VCaP (cell line): ENCODE results near the gene PACRG.
A peak's percentile ranks its signal among the peaks of the same experiment; 100 is the strongest.

Experiments
- H3K27ac ChIP-seq: fragments of 450-650 bp; 2 replicates; pipeline ENCODE4 v1.5.1; 2017
- TF ChIP-seq, protein P1 (sequence below): fragments of 450-650 bp; conservative IDR thresholded peaks from 2 replicates; pipeline ENCODE4 v1.5.1; 2017; ENCODE audit warnings: mild to moderate bottlenecking, moderate library complexity

PACRG gene

DNA sequence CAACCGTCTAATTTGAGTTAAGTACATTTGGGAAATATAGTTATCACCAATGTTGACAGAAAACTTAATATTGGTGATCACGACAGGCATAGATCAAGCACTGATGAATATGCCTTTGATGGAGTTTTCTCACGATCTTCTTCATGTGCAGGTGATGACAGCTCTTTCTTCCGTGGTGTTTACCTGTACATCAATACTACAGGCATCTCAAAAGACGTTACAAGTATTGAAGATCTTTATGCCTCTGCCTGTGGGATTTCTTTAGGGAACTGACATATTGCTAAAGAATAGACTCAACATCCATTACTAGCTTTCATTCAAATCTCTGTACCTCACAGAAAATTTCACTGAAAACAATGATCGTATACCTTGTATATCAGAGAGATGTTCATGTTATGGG lies 178.7 kb downstream of the PACRG start:
- H3K27ac ChIP-seq: no peak overlapping the region
- TF ChIP-seq, protein P1, sequence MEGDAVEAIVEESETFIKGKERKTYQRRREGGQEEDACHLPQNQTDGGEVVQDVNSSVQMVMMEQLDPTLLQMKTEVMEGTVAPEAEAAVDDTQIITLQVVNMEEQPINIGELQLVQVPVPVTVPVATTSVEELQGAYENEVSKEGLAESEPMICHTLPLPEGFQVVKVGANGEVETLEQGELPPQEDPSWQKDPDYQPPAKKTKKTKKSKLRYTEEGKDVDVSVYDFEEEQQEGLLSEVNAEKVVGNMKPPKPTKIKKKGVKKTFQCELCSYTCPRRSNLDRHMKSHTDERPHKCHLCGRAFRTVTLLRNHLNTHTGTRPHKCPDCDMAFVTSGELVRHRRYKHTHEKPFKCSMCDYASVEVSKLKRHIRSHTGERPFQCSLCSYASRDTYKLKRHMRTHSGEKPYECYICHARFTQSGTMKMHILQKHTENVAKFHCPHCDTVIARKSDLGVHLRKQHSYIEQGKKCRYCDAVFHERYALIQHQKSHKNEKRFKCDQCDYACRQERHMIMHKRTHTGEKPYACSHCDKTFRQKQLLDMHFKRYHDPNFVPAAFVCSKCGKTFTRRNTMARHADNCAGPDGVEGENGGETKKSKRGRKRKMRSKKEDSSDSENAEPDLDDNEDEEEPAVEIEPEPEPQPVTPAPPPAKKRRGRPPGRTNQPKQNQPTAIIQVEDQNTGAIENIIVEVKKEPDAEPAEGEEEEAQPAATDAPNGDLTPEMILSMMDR: no peak

DNA sequence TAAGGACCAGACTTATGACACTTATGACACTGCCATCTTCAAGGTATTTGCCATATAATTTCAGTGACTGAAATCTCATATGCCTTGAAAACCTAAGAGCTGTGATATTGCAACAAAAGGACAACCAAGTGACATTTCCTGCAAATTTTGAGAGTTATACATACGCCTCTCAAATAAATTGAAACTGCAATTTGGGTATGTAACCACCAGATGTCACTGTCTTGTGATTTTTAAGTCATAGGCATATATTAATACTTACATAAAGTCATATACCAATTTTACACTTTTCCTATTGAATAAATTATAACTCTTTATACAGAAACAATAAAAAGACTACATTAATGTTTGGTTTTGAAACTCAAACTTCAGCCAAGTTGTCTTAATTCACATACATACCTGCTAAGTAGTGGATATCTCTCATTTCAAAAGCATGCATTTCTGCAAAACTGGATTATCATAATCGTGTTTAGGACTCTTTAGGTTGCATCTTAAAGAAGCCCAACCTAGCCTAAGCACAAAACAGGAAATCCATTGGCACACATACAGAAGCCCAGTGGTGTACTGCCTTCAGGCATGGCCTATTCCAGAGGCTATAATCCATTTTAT lies 180.2 kb downstream of the PACRG start:
- TF ChIP-seq, protein P1: peak; percentile 60
- no peak overlapping the region for H3K27ac ChIP-seq

DNA sequence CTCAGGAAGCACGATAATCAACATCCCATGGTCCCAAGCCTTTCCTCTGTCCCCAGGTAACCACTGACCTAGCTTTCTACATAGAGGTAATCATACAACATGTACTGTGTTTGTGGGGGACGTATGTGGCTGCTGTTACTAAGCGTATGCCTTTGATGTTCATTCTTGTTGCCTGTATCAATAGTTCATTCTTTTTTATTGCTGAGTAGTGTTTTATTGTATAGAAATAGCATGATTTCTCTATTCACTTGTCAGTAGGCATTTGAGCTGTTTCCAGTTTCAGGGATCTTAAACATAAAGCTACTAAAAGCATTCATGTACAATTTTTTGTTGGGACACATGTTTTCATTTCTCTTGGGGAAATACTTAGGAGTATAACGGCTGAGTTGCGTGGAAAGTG lies 185.4 kb downstream of the PACRG start:
- TF ChIP-seq, protein P1: no peak
- no peak overlapping the region for H3K27ac ChIP-seq

DNA sequence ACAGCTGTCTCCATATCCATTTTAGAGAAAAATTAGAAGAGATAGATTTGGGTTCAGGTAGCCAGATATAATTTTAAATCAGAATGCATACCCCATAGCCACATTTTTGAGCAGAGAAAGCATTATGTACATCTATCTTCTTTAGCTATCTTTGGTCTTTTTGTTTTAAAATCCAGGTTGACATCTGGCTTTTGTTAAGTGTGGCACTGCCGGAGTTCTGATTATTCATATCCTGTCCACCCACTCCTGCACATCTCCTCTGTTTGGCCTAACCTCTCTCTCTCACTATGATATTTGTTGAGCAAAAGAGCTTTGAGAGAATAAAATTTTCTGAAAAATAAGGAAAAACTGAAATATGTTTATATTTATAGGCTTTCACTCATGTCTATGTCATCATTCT lies 189.7 kb downstream of the PACRG start:
- TF ChIP-seq, protein P1: no peak

DNA sequence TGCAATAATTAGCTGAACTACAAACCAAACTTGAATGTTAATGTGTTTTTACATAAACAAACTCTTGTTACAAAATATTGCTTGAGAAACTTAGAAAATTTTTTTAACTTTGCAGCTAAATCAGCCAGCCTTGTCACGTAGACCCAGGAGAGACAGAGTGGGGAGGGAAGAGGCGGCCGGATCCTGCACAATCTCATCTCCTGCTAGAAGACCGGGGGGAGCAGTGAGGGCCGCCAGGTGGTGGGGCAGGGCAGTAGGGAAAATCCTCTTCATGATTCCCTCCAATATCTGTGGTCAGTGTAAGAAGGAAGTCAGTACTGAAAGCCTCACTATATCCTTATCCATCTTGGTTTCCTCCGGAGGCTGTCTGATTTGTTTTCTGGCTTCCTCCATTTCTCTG lies 193.3 kb downstream of the PACRG start:
- TF ChIP-seq, protein P1: no peak
- no peak overlapping the region for H3K27ac ChIP-seq

More for the DNA sequence above, 189.7 kb downstream of the PACRG start:
- H3K27ac ChIP-seq: no peak overlapping the region

DNA sequence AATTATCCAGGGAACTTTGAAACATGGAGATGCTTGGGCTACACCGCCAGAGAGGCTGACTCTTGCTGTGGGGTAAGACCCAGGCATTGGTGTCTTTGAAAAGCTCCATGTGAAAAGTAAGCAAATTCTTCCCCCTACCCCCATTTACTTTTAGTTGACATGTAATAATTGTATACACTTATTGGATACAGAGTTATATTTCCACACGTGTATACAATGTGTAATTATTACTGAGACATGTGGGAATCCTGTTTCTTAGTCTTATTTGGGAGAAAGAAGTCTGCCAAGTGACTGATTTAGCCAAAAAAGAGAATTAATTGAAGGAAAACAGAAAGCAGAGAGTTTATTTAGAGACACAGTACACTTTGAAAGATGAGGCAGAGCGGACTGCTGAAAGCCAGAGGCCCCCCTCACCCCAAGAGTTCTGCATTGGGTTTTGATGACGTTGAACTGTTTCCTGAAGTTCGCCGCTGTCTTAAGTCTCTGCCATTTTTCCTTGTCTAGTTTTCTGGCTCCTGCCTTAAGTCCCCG lies 193.8 kb downstream of the PACRG start:
- no peak overlapping the region for H3K27ac ChIP-seq
- TF ChIP-seq, protein P1: no peak

DNA sequence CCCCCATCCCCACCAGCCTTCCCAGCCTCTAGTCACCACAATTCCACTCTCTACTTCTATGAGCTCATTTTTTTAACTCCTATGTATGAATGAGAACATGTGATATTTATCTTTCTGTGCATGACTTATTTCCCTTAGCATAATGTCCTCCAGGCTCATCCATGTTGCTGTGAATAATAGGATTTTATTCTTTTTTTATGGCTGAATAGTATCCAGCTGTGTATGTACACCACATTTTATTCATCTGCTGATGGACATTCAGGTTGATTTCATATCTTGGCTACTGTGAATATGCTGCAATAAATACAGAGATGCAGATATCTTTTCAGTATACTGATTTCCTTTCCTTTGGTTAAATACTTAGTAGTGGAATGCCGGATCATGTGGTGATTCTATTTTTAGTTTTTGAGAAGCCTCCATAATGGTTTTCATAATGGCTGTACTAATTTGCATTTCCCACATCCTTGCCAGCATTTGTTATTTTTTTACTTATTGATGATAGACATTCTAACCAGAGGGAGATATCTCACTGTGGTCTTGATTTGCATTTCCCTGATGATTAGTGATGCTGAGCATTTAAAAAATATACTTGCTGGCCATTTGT lies 194.9 kb downstream of the PACRG start:
- TF ChIP-seq, protein P1: no peak
- no peak overlapping the region for H3K27ac ChIP-seq
